OCI-LY7 (cell line): Measurements from ENCODE around the gene SLC22A1.

Experiments
- CTCF ChIP-seq: fragments of 200-600 bp; sonication (generic); conservative IDR thresholded peaks from 2 replicates; pipeline ENCODE4 v1.5.1; 2014; ENCODE audit warnings: mild to moderate bottlenecking, antibody characterized with exemption, low read length, moderate library complexity, mixed read lengths
- EZH2phosphoT487 ChIP-seq: fragments of 200-600 bp; sonication (generic); IDR thresholded peaks from 2 replicates; pipeline ENCODE4 v1.6.1; 2018; ENCODE audit warnings: low read depth, borderline replicate concordance, mild to moderate bottlenecking, mixed run types, antibody characterized with exemption, low read length, moderate library complexity, mixed read lengths

- TF ChIP-seq CTCF, result peak; percentile 76
- TF ChIP-seq EZH2phosphoT487, result no peak
Measured at GRCh38 chr6:160102956-160103824, 18.4 kb upstream of the SLC22A1 start.
